HEK293T (cell line): ENCODE results near the gene OSMR.

Experiments
- ELF4 ChIP-seq: fragments of 450-650 bp; IDR thresholded peaks from 2 replicates; pipeline ENCODE4 v1.6.1; 2017; ENCODE audit warnings: antibody characterized with exemption
- FOXA1 ChIP-seq: fragments of 450-650 bp; IDR thresholded peaks from 2 replicates; pipeline ENCODE4 v1.6.1; 2016; ENCODE audit warnings: mild to moderate bottlenecking
- SUZ12 ChIP-seq: fragments of 450-650 bp; IDR thresholded peaks from 2 replicates; pipeline ENCODE4 v1.6.1; 2016; ENCODE audit warnings: mild to moderate bottlenecking

GRCh38 chr5:38866362-38867031, 20.7 kb downstream of the OSMR start:
- TF ChIP-seq FOXA1 = no peak
- no peak for TF ChIP-seq ELF4
- no peak for TF ChIP-seq SUZ12
